Right atrium auricular region (tissue), 2 donors: ENCODE measurements around the gene MX1. TPM values are rescaled to one million over a fixed set of nuclear protein-coding genes. Genes with fewer than 3 reads are reported as not detected.

Source experiments
- DNase-seq: peaks from one replicate; pipeline ENCODE4 v3.0.0-alpha.2; 2019; ENCODE audit warnings: low spot score
- H3K27ac ChIP-seq, 2 donors: fragments of 200-600 bp; sonication (generic); 1 replicate in 1 of 2; 2 replicates in 1 of 2; pipeline ENCODE4 v1.5.1; 2016 to 2019
- H3K27me3 ChIP-seq, 2 donors: fragments of 200-600 bp; sonication (generic); one replicate each; pipeline versions ENCODE4 v1.5.1 to v1.6.0; 2017 to 2019
- H3K36me3 ChIP-seq: fragments of 200-600 bp; sonication (generic); one replicate; pipeline ENCODE4 v1.5.1; 2016
- H3K4me1 ChIP-seq, 2 donors: fragments of 200-600 bp; sonication (generic); one replicate each; pipeline versions ENCODE4 v1.5.1 to v1.6.0; 2017 to 2019
- H3K4me3 ChIP-seq, 2 donors: fragments of 200-600 bp; sonication (generic); 1 replicate in 1 of 2; 2 replicates in 1 of 2; pipeline ENCODE4 v1.5.1; 2017 to 2019; ENCODE audit warnings: mild to moderate bottlenecking in 1 of 2, moderate library complexity in 1 of 2
- H3K9me3 ChIP-seq, 2 donors: fragments of 200-600 bp; sonication (generic); one replicate each; pipeline ENCODE4 v1.5.1; 2019
- total RNA-seq, 2 donors: library from RNA; depleted of rRNA; stranded (reverse); fragments of >200 nt; gene quantifications; one replicate each; pipeline ENCODE4 v1.1.0, GENCODE V29; 2016
- TF ChIP-seq, protein P1 (sequence below), 2 donors: fragments of 200-600 bp; sonication (generic); IDR thresholded peaks; one replicate each; pipeline ENCODE4 v1.5.1; 2019; ENCODE audit warnings: antibody characterized with exemption in 2 of 2

MX1 gene
- total RNA-seq, 2 donors from 2014 or later: 6.9 to 8.5 TPM

DNA sequence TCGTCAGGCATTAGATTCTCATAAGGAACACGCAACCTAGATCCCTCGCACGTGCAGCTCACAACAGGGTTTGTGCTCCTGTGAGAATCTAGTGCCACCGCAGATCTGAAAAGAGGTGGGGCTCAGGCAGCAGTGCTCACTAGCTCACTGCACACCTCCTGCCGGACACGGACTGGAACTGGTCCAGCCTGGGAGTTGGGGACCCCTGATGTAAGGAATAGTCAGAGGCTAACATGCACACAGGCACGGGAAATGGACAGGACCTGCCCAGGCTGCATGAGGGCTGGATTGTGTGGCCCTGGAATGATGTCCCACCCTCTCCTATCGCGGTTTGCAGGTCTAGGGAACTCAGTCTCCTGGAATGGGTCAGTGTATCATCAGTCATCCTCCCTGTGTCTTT is 23.2 kb upstream of the MX1 start:
- Histone ChIP-seq H3K4me3 (no peak overlapping the region), H3K27ac (no peak overlapping the region), H3K4me1 (no peaks in the 10 kb centered on the region), H3K9me3 (no peaks in the 10 kb centered on the region), H3K36me3 (peaks cover 20% of the 10 kb centered on the region), H3K27me3 (no peaks in the 10 kb centered on the region)
- peak; percentile 49 for DNase-seq
- TF ChIP-seq, protein P1, sequence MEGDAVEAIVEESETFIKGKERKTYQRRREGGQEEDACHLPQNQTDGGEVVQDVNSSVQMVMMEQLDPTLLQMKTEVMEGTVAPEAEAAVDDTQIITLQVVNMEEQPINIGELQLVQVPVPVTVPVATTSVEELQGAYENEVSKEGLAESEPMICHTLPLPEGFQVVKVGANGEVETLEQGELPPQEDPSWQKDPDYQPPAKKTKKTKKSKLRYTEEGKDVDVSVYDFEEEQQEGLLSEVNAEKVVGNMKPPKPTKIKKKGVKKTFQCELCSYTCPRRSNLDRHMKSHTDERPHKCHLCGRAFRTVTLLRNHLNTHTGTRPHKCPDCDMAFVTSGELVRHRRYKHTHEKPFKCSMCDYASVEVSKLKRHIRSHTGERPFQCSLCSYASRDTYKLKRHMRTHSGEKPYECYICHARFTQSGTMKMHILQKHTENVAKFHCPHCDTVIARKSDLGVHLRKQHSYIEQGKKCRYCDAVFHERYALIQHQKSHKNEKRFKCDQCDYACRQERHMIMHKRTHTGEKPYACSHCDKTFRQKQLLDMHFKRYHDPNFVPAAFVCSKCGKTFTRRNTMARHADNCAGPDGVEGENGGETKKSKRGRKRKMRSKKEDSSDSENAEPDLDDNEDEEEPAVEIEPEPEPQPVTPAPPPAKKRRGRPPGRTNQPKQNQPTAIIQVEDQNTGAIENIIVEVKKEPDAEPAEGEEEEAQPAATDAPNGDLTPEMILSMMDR (IDR thresholded peaks at IDR 0.05): no peak

DNA sequence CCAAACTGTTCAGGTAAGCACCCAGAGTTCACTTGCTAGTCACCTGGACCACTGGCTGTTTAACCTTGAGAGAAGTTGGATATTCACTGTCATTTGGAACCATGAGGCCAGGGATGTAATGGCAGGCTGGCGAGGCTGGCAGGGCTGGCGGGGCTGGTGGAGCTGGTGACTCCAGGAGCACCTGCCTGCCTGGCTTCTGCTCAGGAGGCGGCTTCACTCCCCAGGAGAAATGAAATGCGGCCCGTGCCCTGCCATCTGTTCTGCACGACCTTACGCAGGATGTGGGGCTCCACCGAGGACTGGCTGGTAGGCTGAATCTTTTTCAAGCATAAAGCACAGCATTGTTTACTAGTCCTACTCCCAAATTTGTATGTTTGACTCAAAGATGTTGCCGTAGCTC is 22.7 kb upstream of the MX1 start:
- TF ChIP-seq, protein P1 (IDR thresholded peaks at IDR 0.05): no peak
- H3K4me1 ChIP-seq: no peaks in the 10 kb centered on the region
- no peak overlapping the region for H3K4me3 ChIP-seq
- no peak overlapping the region for H3K27ac ChIP-seq
- DNase-seq: peak; percentile 18
- no peaks in the 10 kb centered on the region for H3K9me3 ChIP-seq
- no peaks in the 10 kb centered on the region for H3K27me3 ChIP-seq
- peaks cover 24% of the 10 kb centered on the region for H3K36me3 ChIP-seq

DNA sequence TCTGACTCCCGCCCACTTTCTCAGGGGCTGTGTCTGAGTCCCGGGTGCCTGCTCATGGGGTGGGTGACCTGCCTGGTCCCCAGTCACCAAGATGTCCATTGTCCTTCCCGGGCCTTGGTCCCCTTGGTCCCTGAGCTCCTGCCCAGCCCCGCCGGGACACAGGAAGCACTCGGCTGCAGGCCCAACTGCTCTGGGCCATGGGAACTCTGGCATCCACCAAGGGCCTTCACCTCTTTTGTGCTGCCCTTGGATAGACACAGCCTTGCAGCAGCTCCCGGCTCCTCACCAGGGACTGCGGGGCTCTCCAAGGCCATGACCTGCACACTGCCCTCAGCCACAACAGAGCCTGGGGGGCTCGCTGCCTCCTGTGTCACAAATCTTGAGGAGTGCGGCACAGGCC is 22.1 kb upstream of the MX1 start:
- Histone ChIP-seq H3K27me3 (no peaks in the 10 kb centered on the region), H3K4me3 (no peak overlapping the region), H3K36me3 (peaks cover 25% of the 10 kb centered on the region), H3K4me1 (no peaks in the 10 kb centered on the region), H3K9me3 (no peaks in the 10 kb centered on the region), H3K27ac (no peak overlapping the region)
- peak; percentile 42 for DNase-seq
- TF ChIP-seq, protein P1 (IDR thresholded peaks at IDR 0.05): no peak

DNA sequence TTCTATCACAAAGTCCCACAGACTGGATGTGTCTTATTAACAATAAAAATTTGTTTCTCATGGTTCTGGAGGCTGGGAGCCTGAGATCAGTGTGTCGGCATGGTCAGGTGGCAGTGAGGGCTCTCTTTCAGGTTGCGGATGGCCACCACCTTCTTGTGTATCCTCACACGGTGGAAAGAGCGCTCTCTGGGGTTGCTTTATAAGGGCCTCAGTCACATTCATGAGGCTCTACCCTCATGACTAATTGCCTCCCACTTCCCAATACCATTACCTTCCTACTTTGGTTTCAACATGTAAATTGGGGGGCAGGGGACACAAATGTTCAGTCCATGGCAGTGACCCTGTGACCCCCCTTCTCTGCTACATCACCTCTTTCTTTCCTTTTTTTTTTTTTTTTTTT is 20.7 kb upstream of the MX1 start:
- Histone ChIP-seq H3K4me1 (no peaks in the 10 kb centered on the region), H3K9me3 (no peaks in the 10 kb centered on the region), H3K4me3 (no peak overlapping the region), H3K27ac (no peak overlapping the region), H3K27me3 (no peaks in the 10 kb centered on the region), H3K36me3 (peaks cover 14% of the 10 kb centered on the region)
- DNase-seq: peak; percentile 32
- TF ChIP-seq, protein P1 (IDR thresholded peaks at IDR 0.05): no peak

DNA sequence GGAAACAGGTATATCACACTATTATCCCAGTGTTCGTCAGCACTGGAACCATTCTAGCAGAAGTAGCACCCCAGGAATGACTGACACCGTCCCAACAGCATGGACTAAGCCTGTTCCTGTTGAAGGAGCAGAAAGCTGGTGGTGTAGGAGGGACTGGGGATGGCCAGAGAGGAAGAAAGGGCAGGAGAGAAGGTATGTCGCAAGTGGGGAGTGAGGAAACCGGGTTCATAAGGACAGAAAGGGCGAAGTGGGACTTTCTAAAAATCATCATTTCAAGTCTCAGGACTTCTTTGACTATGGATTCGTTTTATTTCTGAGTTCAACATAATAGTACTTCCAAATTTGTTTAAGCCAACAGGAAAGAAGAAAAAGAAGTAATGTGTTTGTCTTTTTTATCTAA is 19.7 kb upstream of the MX1 start:
- H3K36me3 ChIP-seq: peaks cover 14% of the 10 kb centered on the region
- H3K27ac ChIP-seq: no peak overlapping the region

More for the DNA sequence above, 19.7 kb upstream of the MX1 start:
- no peak overlapping the region for H3K4me3 ChIP-seq
- H3K9me3 ChIP-seq: no peaks in the 10 kb centered on the region
- peak; percentile 58 for DNase-seq
- no peaks in the 10 kb centered on the region for H3K4me1 ChIP-seq
- TF ChIP-seq, protein P1 (IDR thresholded peaks at IDR 0.05): no peak
- H3K27me3 ChIP-seq: no peaks in the 10 kb centered on the region
